IPS DF 19.7 (cell line): ENCODE measurements around the gene TESK1.
"Not testable (repeated sequence)": the region's sequence is repeated elsewhere in the genome, so short reads cannot be mapped to it uniquely, and the experiment has no call there.

Source experiments
- DNase-seq: peaks from one replicate; pipeline ENCODE4 v3.0.0-alpha.2; 2013; ENCODE audit warnings: low read depth, low spot score

TESK1 gene

GRCh38 chr9:35579130-35579529, 25.9 kb upstream of the TESK1 start:
- no peak for DNase-seq

DNA sequence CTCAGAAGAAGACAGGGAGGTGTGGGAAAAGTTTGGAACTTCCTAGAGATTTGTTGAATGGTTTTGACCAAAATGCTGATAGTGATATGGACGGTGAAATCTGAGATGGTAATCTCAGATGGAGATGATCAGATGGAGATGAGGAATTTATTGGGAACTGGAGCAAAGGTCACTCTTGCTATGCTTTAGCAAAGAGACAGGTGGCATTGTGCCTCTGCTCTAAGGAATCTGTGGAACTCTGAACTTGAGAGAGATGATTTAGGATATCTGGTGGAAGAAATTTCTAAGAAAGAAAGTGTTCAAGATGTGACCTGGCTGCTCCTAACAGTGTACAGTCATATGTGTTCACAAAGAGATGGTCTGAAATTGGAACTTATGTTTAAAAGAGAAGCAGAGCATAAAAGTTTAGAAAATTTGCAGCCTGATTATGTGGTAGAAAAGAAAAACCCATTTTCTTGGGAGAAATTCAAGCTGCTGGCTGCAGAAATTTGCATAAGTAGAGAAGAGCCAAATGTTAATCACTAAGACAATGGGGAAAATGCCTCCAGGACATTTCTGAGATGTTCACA, 25.3 kb upstream of the TESK1 start:
- DNase-seq: not testable (repeated sequence)

DNA sequence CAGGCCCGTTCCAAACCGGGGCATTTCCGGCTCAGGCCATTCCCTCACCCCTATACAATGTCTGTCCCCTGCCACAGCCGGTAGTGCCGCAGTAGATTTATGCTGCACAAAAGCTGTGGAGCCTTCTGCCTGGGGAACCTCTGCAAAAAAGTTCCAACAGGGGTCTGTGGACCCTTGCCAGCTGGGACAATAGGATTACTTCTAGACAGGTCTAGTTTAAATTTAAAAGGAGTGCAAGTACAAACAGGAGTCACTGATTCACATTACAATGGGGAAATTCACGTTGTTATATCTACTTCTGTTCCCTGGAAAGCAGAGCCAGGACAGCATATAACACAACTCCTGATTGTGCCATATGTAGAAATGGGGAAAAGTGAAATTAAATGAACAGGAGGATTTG, 21.5 kb upstream of the TESK1 start:
- not testable (repeated sequence) for DNase-seq

DNA sequence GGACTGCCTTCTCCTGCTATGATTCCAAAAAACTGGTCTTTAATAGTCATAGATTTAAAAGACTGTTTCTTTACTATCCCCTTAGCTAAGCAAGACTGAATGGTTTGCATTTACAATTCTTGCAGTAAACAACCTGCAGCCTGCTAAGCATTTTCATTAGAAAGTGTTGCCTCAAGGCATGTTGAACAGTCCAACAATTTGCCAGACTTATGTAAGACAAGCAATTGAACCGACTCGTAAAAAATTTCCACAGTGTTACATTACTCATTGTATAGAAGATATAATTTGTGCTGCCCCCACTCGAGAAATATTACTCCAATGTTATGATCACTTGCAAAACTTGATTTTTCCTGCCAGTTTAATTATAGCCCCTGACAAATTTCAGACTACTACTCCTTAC, 20.4 kb upstream of the TESK1 start:
- not testable (repeated sequence) for DNase-seq

- not testable (repeated sequence) for DNase-seq
Measured at GRCh38 chr9:35588506-35588905, 16.6 kb upstream of the TESK1 start.

GRCh38 chr9:35593581-35593980, 11.5 kb upstream of the TESK1 start:
- no peak for DNase-seq

GRCh38 chr9:35594471-35594870, 10.6 kb upstream of the TESK1 start:
- no peak for DNase-seq

- DNase-seq: not testable (repeated sequence)
Measured at GRCh38 chr9:35596907-35597306, 8.2 kb upstream of the TESK1 start.

- no peak for DNase-seq
Measured at GRCh38 chr9:35598866-35599590, 6.0 kb upstream of the TESK1 start.

GRCh38 chr9:35599763-35600604, 5.1 kb upstream of the TESK1 start:
- DNase-seq: no peak

GRCh38 chr9:35603506-35603985, 1.5 kb upstream of the TESK1 start:
- DNase-seq: no peak

DNA sequence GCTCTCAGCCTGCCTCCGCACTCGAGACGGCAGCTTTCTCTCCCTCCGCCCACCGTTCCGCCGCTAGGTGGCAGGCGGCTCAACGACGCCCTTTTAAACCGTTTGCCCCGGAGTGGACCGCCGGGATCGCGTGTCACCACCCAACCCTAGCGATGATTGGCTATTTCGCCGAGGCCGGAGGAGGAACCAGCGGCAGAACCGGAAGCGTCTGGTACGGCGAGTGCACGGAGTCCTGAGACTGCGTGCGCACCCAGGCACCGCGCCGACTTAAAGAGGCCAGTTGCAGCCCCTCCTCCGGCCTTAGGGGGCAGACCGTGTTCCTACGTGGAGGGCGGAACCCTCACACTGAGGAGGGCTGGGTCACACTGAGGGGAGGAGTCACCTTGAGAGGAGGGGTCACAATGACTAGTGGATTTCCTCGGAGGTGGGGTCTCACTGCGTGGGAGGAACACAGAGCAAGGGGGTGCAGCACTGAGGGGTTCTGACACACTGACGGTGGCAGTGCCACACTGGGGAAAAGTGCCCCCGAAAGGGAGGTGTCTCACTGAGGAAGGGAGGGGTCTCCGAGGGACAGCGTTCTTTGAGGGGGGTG, 980 bp upstream of the TESK1 start:
- peak; percentile 95 for DNase-seq

GRCh38 chr9:35605351-35606137, 482 bp downstream of the TESK1 start:
- no peak for DNase-seq

GRCh38 chr9:35606138-35606504, 1.1 kb downstream of the TESK1 start:
- DNase-seq: no peak

- no peak for DNase-seq
Measured at GRCh38 chr9:35606726-35607125, 1.7 kb downstream of the TESK1 start.

DNA sequence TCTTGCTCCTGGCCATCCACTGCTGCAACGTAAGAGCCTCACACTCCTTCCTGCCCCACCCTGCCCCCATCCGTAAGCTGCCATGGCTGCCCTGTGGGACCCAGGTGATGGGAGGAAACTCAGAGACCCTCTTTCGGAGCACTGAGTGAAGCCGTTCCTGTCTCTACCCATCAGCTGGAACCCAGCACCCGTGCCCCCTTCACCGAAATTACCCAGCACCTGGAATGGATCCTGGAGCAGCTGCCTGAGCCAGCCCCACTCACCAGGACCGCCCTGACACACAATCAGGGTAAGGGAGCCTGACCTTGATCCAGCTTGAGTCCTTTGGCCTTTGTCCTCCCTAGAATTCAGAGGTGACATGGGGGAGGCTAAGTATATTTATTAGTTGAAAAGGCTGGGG, 3.2 kb downstream of the TESK1 start:
- DNase-seq: no peak

DNA sequence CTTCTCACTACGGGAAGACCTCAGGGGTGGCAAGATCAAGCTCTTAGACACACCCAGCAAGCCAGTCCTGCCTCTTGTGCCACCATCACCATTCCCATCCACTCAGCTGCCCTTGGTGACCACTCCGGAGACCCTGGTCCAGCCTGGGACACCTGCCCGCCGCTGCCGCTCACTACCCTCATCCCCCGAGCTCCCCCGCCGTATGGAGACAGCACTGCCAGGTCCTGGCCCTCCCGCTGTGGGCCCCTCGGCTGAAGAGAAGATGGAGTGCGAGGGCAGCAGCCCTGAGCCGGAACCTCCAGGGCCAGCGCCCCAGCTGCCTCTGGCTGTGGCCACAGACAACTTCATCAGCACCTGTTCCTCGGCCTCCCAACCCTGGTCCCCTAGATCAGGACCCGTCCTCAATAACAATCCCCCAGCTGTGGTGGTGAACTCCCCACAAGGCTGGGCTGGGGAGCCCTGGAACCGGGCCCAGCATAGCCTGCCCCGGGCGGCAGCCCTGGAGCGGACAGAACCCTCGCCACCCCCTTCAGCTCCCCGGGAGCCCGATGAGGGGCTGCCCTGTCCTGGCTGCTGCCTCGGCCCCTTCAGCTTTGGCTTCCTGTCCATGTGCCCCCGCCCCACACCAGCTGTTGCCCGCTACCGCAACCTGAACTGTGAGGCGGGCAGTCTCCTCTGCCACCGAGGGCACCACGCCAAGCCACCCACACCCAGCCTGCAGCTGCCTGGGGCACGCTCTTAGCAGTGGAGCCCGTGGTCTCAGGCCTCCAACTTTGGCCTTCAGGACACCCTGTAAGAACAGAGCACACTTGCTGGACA, 4.1 kb downstream of the TESK1 start:
- DNase-seq: no peak

DNA sequence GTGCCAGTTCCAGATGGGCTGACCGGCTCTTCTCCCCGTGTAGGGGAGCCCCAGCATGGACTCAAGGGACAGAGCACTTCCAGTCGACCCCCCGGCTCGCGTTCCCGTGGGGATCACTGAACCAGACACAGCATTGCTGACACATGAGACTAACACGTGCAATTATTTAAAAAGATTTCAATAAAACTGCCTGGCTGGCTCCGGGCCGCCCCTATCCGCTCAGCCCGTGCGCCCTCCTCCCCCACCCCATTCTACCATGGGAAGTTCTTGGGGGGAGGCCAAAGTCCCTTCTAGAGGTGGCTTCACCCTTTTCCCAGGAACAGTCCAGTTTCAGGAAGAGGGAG, 4.7 kb downstream of the TESK1 start:
- DNase-seq: no peak

DNA sequence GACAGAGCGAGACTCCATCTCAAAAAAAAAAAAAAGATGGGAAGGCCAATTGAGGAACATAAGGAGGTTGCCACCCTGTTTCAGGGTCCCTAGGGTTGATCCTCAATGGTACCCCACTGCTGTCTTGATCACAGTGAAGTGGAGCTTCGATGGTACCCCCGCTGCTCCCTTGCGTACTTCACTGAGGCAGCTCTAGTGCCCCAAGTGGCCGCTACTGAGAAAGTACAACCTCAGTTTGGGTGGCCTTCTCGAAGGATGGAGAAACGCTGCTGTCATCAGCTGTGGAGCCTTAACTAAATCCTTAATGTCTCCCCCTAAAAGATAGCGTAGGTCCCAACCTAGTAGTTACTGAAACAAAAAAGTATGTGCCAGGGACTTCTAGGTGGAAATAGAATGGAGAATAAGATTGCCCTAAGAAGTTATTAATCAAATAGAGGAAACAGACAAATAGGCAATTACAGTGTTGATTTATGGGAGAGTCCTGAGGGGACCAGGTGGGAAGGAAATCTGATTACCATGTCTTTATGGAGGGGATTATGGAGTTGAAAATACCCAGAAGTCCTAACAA, 6.3 kb downstream of the TESK1 start:
- DNase-seq: no peak

DNA sequence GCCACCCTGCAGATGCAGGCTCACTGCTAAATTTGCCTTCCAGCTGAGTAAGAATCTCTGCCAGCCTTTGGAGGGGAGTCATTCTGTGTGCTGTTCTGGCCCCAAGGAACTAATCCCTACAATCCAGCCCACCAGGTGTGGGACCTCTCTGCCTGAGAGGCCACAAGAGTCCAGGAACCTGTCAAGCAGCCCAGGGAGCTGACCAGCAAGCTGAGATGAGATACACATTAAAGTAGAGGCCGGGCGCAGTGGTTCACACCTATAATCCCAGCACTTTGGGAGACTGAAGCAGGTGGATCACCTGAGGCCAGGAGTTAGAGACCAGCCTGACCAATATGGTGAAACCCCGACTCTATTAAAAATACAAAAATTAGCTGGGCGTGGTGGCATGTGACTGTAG, 7.0 kb downstream of the TESK1 start:
- DNase-seq: not testable (repeated sequence)
